Neural progenitor cell (in vitro differentiated cells): Measurements from ENCODE around the gene MANBA. TPM values are rescaled to one million over a fixed set of nuclear protein-coding genes. Genes with fewer than 3 reads are reported as not detected.
A peak's percentile ranks its signal among the peaks of the same experiment; 100 is the strongest.

ENCODE experiments used
- DNase-seq: peaks from one replicate; pipeline ENCODE4 v3.0.0-alpha.2; 2016; ENCODE audit warnings: low spot score
- H2AFZ ChIP-seq: fragments of 200-600 bp; sonication (generic); replicated peaks from 2 replicates; pipeline ENCODE4 v1.6.1; 2016; ENCODE audit warnings: antibody characterized with exemption
- H3F3A ChIP-seq: fragments of 200-600 bp; sonication (generic); 2 replicates; pipeline ENCODE4 v1.6.1; 2016; ENCODE audit warnings: antibody characterized with exemption, low read depth
- H3K27ac ChIP-seq: fragments of 200-600 bp; sonication (generic); 2 replicates; pipeline ENCODE4 v1.5.1; 2016; ENCODE audit warnings: mild to moderate bottlenecking
- H3K27me3 ChIP-seq: fragments of 200-600 bp; sonication (generic); 2 replicates; pipeline ENCODE4 v1.6.1; 2016; ENCODE audit warnings: mild to moderate bottlenecking, moderate library complexity
- H3K36me3 ChIP-seq: fragments of 200-600 bp; sonication (generic); 2 replicates; pipeline ENCODE4 v1.5.1; 2016
- H3K4me1 ChIP-seq: fragments of 200-600 bp; sonication (generic); 2 replicates; pipeline ENCODE4 v1.6.1; 2016; ENCODE audit warnings: mixed run types
- H3K4me2 ChIP-seq: fragments of 200-600 bp; sonication (generic); 2 replicates; pipeline ENCODE4 v1.6.1; 2016
- H3K4me3 ChIP-seq: fragments of 200-600 bp; sonication (generic); 2 replicates; pipeline ENCODE4 v1.5.1; 2016
- H3K79me2 ChIP-seq: fragments of 200-600 bp; sonication (generic); 2 replicates; pipeline ENCODE4 v1.6.1; 2016; ENCODE audit warnings: low read depth
- H3K9ac ChIP-seq: fragments of 200-600 bp; sonication (generic); 2 replicates; pipeline ENCODE4 v1.6.1; 2016
- H3K9me3 ChIP-seq: fragments of 200-600 bp; sonication (generic); 2 replicates; pipeline ENCODE4 v1.5.1; 2016; ENCODE audit warnings: low read depth
- H4K20me1 ChIP-seq: fragments of 200-600 bp; sonication (generic); 2 replicates; pipeline ENCODE4 v1.6.1; 2016; ENCODE audit warnings: low read depth
- H3K27ac Mint-ChIP-seq: 3 replicates; pipeline ENCODE4 v1.8.0; 2021; ENCODE audit warnings: mixed read lengths
- H3K27me3 Mint-ChIP-seq: 2 replicates; pipeline ENCODE4 v1.8.0; 2022; ENCODE audit warnings: low read depth, mild to moderate bottlenecking, inconsistent platforms, moderate library complexity, mixed read lengths; ENCODE audit not compliant: insufficient read depth
- H3K36me3 Mint-ChIP-seq: 3 replicates; pipeline ENCODE4 v1.8.0; 2021; ENCODE audit warnings: mixed read lengths
- H3K4me1 Mint-ChIP-seq: 3 replicates; pipeline ENCODE4 v1.8.0; 2021; ENCODE audit warnings: mixed read lengths
- H3K4me3 Mint-ChIP-seq: 3 replicates; pipeline ENCODE4 v1.8.0; 2021; ENCODE audit warnings: mild to moderate bottlenecking, moderate library complexity, mixed read lengths
- H3K9me3 Mint-ChIP-seq: 3 replicates; pipeline ENCODE4 v1.8.0; 2020; ENCODE audit warnings: mixed read lengths
- CTCF ChIP-seq: fragments of 200-600 bp; sonication (generic); IDR thresholded peaks from 2 replicates; pipeline ENCODE4 v1.5.1; 2017; ENCODE audit warnings: antibody characterized with exemption, mild to moderate bottlenecking
- EZH2 ChIP-seq: fragments of 200-600 bp; sonication (generic); IDR thresholded peaks from 2 replicates; pipeline ENCODE4 v1.6.1; 2017; ENCODE audit warnings: antibody characterized with exemption, mild to moderate bottlenecking, moderate library complexity
- EZH2phosphoT487 ChIP-seq: fragments of 200-600 bp; sonication (generic); IDR thresholded peaks from 2 replicates; pipeline ENCODE4 v1.6.1; 2017; ENCODE audit warnings: antibody characterized with exemption
- total RNA-seq: library from RNA; depleted of rRNA; stranded (reverse); fragments of >200 nt; gene quantifications from 2 replicates; pipeline ENCODE4 v1.2.3, GENCODE V29; 2015; ENCODE audit warnings: low replicate concordance

The MANBA gene
- total RNA-seq, 1 donor from 2014 or later = 53.4 TPM

- peak overlapping the region; percentile 93 for H3K4me2 ChIP-seq
- H4K20me1 ChIP-seq = peaks cover 7% of the 10 kb centered on the region
- Mint-ChIP-seq H3K4me3 (peak overlapping the region; percentile 99), H3K36me3 (peaks cover 7% of the 10 kb centered on the region), H3K4me1 (peaks cover 21% of the 10 kb centered on the region), H3K27me3 (peaks cover 16% of the 10 kb centered on the region), H3K9me3 (peaks cover 3% of the 10 kb centered on the region), H3K27ac (peak overlapping the region; percentile 94)
- H3F3A ChIP-seq = peaks cover 20% of the 10 kb centered on the region
- H3K36me3 ChIP-seq = no peaks in the 10 kb centered on the region
- peak overlapping the region; percentile 53 for H3K9ac ChIP-seq
- peak overlapping the region; percentile 99 for H2AFZ ChIP-seq
- peak; percentile 74 for DNase-seq
- peaks cover 7% of the 10 kb centered on the region for H3K4me1 ChIP-seq
- TF ChIP-seq EZH2phosphoT487 (no peak), CTCF (no peak), EZH2 (no peak)
- H3K4me3 ChIP-seq = peak overlapping the region; percentile 71
- peaks cover 48% of the 10 kb centered on the region for H3K79me2 ChIP-seq
- H3K9me3 ChIP-seq = no peaks in the 10 kb centered on the region
- no peaks in the 10 kb centered on the region for H3K27me3 ChIP-seq
- H3K27ac ChIP-seq = peak overlapping the region; percentile 28
Measured at GRCh38 chr4:102759831-102760644, 730 bp downstream of the MANBA start.

GRCh38 chr4:102758241-102759160, 2.3 kb downstream of the MANBA start:
- H3F3A ChIP-seq = peaks cover 20% of the 10 kb centered on the region
- no peak overlapping the region for H3K27ac Mint-ChIP-seq
- H3K27me3 ChIP-seq = no peaks in the 10 kb centered on the region
- H3K4me1 ChIP-seq = peaks cover 7% of the 10 kb centered on the region
- H3K9me3 ChIP-seq = no peaks in the 10 kb centered on the region
- H3K9ac ChIP-seq = no peak overlapping the region
- H3K36me3 Mint-ChIP-seq = peaks cover 9% of the 10 kb centered on the region
- peaks cover 7% of the 10 kb centered on the region for H4K20me1 ChIP-seq
- no peak overlapping the region for H3K4me2 ChIP-seq
- no peak for DNase-seq
- no peaks in the 10 kb centered on the region for H3K36me3 ChIP-seq
- H3K4me3 ChIP-seq = no peak overlapping the region
- H3K4me1 Mint-ChIP-seq = peaks cover 21% of the 10 kb centered on the region
- peaks cover 6% of the 10 kb centered on the region for H3K9me3 Mint-ChIP-seq
- no peak for TF ChIP-seq EZH2phosphoT487
- TF ChIP-seq EZH2 = no peak
- TF ChIP-seq CTCF = no peak
- no peak overlapping the region for H2AFZ ChIP-seq
- H3K4me3 Mint-ChIP-seq = no peak overlapping the region
- no peak overlapping the region for H3K27ac ChIP-seq
- H3K79me2 ChIP-seq = peaks cover 63% of the 10 kb centered on the region
- H3K27me3 Mint-ChIP-seq = peaks cover 16% of the 10 kb centered on the region

- Mint-ChIP-seq H3K27me3 (peaks cover 16% of the 10 kb centered on the region), H3K4me1 (peaks cover 21% of the 10 kb centered on the region), H3K4me3 (no peak overlapping the region), H3K36me3 (peaks cover 9% of the 10 kb centered on the region), H3K27ac (no peak overlapping the region), H3K9me3 (peaks cover 6% of the 10 kb centered on the region)
- TF ChIP-seq EZH2 (no peak), CTCF (no peak), EZH2phosphoT487 (no peak)
- peaks cover 7% of the 10 kb centered on the region for H3K4me1 ChIP-seq
- no peak overlapping the region for H3K4me2 ChIP-seq
- no peaks in the 10 kb centered on the region for H3K9me3 ChIP-seq
- H3K79me2 ChIP-seq = peaks cover 69% of the 10 kb centered on the region
- no peaks in the 10 kb centered on the region for H3K27me3 ChIP-seq
- H3F3A ChIP-seq = peaks cover 20% of the 10 kb centered on the region
- no peak overlapping the region for H3K27ac ChIP-seq
- H3K36me3 ChIP-seq = no peaks in the 10 kb centered on the region
- H4K20me1 ChIP-seq = peaks cover 7% of the 10 kb centered on the region
- DNase-seq = no peak
- no peak overlapping the region for H3K4me3 ChIP-seq
- H2AFZ ChIP-seq = no peak overlapping the region
- H3K9ac ChIP-seq = no peak overlapping the region
Measured at GRCh38 chr4:102757681-102758080, 3.1 kb downstream of the MANBA start.
